Hindlimb muscle (tissue), 1 donor: ENCODE data around the gene ARFGAP3. TPM values are rescaled to one million over a fixed set of nuclear protein-coding genes. Genes with fewer than 3 reads are reported as not detected.

Source experiments
- DNase-seq: peaks from one replicate; pipeline ENCODE4 v3.0.0-alpha.2; 2013
- polyA plus RNA-seq: library from polyadenylated mRNA; unstranded; fragments of 120-200 nt; gene quantifications from one replicate; pipeline ENCODE4 v1.2.1, GENCODE V29; 2013; ENCODE audit not compliant: insufficient read length

ARFGAP3 gene, protein sequence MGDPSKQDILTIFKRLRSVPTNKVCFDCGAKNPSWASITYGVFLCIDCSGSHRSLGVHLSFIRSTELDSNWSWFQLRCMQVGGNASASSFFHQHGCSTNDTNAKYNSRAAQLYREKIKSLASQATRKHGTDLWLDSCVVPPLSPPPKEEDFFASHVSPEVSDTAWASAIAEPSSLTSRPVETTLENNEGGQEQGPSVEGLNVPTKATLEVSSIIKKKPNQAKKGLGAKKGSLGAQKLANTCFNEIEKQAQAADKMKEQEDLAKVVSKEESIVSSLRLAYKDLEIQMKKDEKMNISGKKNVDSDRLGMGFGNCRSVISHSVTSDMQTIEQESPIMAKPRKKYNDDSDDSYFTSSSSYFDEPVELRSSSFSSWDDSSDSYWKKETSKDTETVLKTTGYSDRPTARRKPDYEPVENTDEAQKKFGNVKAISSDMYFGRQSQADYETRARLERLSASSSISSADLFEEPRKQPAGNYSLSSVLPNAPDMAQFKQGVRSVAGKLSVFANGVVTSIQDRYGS
- polyA plus RNA-seq, result 34.3 TPM

DNA sequence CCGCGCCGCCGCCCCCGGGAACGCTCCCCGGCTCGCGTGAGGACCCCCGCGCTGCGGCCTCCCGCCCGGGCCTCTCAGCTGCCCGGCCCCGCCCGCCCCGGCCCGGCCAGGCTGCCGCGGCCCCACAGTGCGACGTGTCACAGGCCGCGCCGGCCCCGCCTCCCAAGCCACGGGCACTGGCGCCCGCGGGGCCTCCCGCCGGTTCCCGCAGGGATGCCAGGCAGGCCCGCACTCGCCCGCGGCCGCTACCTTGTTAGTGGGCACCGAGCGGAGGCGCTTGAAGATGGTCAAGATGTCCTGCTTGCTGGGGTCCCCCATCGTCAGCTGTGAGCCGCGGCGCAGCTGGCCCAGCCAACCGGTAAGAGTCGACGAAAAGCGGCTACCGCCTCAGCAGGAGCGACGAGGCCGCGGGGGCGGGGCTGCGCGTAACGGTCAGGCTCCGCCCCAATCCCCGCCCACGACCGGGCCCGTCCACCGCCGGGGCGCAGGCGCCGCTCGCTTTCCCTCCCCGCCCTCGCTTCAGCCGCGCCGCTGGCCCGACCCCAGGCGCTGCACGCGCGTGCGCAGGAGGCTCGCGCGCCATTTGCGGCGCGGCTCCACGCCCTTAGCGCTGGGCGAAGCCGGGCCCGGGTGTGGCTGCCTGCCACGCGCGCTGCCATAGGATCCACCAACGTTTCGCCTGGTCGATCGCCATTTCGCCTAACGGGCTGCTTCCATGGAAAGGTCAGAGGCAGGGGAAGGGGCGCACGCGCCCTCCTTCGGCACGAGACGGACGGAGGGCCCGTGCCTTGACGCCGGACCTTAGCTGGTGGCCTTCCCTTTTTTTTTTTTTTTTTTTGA is at the start of gene ARFGAP3:
Gene ARFGAP3 (minus strand): TSS at position 409 of the 840 bp plus-strand sequence. CDS start 91 bp downstream, at position 318.
- DNase-seq, result peak; percentile 98

DNA sequence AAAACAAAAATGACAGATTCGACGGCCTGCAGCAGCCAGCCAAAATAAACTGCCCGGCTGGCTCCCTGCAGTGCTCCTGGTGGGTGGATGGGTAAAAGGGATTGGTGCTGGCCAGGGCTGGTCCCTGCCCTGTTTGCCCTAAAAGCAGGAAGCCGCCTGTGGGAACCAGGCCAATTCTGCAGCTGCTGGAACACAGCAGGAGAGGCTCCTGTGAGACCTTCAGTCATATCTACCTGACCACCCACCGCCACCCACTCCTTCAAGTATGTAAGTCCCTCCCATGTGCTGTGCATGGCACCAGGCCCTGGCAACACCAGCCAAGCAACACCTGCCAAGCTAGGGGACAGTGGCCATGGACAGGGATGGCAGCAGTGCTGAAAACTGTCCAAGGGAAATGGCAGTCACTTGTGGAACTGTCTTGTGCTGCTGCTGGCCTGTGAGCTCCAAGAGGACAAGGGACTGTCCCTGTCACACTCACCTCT is 48.7 kb upstream of the ARFGAP3 start:
- no peak for DNase-seq

DNA sequence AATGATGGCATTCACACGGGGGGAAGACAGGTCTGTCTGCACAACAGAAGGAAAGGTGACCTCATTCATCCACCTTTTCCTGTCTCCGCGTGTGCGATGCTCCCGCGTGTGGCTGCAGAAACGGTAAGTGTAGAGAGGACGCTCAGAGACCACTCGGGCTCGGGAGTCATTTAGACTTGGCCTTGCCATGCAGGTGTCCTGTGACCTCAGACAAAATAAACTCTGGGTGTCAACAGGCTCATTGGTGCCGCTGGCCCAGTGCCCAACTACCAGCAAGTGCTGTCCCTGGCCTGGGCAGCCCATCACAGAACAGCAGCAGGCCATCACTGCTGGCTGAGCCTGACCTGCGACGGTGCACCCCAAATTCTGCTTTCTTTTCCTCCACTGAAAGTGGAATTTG is 48.1 kb upstream of the ARFGAP3 start:
- DNase-seq, result no peak

DNA sequence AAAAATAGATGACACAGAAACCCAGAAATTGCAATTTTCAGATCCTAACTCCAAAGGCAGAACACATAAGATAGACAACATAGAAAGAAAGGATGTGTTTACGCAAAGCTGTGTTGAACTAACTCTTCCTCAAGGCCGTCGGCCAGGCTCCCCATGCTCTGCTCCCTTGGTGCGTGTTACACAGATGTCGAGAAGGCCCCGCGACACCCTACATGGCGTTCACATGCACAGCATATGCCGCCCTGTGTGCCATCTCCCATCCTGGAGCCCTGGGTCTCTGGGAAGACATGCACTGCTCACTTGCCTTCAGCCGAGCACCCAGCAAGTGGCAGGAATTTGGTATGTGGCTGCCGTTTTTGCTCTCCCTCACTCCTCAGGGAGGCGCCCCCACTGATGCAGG is 47.0 kb upstream of the ARFGAP3 start:
- no peak for DNase-seq

DNA sequence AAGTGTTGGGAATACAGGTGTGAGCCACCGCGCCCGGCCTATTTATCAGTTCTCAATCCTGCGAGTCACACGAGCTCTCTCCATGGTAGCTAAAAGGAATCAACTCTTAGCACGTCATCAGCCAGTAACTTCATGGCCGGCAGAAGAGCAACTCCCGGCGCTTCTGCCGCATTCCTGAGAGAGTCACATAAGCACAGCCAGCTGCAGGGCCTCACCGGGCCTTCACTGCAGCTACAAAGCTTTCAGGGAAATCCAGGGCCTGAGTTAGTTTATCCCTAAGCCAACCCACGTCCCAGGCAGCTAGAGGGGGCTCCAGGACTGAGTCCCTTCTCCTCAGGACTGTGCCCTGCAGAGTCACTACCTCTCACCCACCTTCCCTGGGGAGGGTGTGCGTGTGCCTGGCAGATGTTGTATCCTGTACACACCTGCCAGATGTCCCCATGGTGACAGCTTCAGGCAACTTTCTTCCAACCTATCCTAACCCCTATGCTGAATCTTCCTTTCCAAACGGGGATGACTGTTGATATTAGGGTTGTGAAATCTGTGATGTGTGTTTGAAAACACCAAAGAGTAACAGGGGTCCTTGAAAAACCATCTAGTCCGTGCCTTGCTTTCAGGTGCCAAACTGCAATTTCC is 45.9 kb upstream of the ARFGAP3 start:
- DNase-seq, result peak; percentile 67

DNA sequence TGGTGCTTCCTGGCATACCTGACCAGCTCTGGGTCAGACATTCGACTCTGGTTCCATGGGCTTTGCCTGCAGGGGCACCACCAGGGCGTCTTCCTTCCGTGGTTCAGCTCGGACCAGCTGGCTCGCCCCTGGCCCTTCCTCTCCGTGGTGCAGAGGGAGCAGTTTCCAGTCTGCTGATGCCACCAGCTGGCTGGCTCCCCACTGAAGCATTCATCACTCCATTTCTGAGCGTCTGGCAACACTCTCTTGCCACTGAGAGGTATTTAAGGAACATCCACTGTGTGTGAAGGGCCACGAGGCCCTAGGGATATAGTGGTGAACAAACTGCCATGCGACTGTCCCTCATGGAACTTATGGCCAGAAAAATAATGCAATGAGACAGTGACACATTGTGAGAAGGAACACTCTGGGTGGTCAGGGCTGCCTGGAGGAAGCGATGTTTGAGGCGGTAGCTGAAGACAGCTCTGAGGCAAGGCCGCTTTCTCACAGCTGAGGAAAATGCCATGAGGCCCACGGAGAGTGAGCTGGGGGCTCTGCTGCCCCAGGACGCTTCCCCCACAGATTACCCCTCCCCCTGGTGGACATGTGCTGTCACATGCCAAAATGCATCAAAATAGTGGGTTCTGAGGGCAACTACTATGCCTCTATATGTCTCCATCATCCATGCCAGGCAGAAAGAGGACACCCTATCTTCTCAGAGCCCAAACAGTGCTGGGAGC is 44.9 kb upstream of the ARFGAP3 start:
- no peak for DNase-seq

DNA sequence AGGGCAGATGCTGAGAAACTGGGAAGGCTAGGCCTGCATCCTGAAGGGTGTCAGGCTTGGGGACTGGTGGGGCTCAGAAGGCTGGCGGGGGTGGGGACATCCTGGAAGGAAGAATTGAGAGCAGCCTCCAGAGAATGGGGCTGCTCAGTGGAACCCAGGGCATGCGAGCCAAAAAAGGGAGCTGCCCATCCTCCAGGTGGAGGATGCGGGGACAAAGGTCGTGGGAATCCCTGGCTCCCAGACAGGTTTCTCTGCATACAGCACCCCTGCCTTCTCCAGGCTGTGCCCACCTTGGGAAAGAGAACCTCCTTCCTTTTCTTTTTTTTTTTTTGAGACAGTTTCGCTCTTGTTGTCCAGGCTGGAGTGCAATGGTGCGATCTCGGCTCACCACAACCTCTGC is 40.9 kb upstream of the ARFGAP3 start:
- no peak for DNase-seq

DNA sequence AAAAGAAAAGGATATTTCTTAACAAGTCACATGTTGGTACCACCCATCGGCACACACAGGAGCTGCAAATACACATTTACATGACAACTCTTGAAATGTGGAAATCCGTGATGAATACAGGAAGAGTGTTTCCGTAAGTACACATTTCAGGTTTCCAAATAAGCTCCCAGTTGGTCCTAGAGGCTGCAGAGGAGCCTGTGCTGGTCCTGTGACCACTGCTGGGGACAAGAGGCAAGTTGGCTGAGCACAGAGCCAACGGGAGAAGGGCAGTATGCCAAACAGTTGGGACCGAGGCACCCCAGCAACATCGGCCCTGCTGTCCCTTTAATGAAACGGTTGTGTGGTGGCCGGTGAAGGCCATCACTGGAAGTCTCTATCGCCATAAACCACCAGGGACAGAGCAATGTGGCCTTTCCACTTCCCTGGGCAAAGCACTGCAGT is 38.5 kb upstream of the ARFGAP3 start:
- no peak for DNase-seq

DNA sequence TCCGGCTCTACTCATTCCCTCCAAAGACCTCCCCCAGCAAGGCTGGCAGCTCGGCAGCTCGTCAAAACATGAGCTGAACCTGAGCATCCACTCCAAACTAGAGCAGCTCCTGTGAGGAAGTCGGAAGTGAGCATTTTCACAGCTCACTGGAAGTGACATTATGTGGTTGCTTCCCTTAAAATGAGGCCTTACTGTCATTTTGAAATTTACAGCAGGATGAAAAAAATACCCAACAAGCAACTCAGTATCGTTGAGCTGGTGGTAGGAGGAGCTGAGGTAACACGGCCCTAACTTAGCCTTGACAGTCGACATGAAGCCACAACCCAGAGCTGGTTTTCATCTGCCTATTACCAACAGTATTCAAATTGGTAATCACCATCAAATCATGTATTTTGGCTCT is 38.0 kb upstream of the ARFGAP3 start:
- DNase-seq, result no peak

DNA sequence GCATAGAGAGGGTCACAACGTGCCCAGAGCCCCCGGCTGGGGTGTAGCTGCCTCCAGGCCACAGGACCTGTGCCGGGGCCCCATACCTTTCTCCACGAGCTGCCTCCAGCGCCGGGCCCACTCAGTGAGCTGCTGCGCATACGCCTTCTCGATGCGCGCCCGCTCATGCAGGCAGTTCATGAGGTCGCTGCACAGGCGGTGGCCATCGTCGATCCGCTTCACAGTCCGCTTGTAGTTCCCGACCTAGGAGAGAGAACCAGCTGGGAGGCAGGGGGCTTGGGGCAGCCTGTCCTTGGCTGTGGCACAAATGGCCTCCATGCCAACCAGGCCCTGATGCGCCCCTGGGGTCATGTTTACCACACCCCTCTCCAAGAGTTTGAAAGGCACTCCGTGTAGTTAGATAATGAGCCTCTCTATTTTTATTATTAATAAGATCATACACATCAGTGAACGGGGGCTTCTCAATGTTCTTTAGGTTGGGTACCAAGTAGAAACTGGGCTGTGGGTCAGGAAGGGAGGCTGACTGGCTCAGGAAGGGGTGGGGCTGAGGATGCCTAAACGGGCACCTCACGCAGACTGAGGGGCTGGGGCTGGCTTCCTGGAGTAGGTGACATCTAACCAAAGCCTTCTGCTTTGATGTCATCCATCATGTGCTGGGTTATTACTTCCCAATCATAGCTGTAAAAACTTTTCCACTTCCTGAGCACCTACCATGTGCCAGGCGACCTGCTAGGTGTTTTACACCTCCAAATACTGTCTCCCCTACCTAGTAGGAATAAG is 36.5 kb upstream of the ARFGAP3 start:
- no peak for DNase-seq

DNA sequence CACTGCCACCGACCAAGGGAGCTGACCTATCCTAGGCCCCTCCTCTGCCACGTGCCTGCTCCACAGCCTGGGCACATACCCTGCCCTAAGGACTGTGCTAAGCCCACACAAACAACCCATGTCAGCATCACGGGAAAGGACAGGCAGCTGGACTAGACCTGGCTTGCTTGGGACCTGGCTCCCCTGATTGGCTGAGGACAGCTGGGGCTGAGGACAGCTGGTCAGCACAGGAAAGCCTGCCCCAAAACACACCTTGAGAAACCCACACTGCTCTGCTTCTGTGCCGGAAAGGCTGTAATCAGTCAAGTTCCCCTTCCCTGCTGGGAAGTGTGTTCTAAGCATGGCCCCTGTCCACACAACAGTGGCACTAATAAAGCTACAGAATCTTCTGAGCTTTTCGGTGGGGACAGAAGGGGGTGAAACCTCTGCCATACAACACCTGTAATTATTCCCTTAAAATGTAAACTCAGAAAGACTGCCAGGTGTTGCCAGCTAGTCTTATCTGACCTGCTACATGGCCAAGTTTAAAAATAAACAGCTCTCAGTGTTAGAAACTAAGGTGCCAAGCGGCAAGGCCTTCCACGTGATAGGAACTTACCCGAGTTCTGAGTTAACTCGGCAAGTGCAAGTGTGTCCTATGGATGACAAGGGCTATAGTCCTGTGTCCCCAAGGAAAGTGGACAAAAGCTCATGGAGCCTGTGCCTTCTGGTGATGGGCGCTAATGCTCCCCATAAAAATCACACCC is 35.7 kb upstream of the ARFGAP3 start:
- DNase-seq, result no peak

DNA sequence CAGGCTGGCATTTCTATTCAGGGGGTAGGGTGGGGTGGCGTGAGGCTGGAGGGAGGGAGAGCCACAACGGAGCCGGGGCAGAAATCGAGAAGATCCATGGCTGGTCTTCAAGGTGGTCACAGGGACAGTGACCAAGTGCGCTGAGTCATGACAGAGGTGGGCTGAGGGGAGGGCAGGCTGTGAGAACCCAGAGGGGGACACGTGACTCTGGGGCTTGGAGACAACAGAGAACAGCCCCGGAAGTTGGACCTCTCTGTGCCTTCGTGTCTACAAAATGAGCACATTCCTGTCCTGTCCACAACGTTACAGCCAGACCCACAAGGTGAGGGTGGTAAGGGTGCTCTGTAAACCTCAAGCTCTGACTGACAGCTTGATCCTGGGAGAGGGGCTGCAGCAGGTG is 35.1 kb upstream of the ARFGAP3 start:
- no peak for DNase-seq

DNA sequence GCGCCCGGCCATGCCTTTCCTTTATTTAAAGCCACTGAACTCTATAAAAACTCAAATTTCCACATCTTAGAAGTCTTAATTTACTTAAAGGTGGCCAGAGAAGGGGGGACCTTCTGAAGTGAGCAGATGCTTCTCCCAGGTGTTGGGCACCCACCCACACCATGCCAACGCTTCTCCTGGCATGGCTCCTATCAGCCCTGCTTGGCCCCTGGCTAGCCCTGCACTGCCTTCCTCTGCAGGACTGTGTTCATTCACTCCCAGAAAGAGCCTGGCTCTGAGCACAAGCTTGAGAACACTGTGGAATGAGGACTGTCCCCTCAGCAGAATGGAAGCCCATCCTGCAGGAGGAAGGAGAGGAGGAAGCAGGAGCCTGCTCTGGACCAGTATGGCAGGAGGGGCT is 34.6 kb upstream of the ARFGAP3 start:
- DNase-seq, result no peak

DNA sequence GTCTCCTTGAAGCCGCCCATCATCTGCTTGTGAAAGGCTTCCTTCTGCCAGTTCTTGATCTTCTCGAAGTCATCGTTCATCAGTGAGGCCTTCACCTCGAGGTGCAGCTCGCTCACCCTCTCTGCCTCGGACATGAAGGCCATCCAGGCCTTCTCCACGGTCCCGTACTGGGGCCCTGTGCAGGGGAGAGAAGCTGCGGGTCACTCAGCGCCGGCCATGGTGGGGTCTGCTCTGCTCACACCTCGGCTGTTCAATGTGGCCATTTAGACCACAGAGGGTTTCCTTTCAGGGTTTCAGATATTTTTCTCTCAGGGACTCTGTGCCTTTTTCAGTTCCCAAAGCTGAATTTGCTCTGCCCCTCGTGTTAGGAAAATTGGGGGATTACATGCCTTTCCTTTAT is 33.9 kb upstream of the ARFGAP3 start:
- DNase-seq, result no peak

DNA sequence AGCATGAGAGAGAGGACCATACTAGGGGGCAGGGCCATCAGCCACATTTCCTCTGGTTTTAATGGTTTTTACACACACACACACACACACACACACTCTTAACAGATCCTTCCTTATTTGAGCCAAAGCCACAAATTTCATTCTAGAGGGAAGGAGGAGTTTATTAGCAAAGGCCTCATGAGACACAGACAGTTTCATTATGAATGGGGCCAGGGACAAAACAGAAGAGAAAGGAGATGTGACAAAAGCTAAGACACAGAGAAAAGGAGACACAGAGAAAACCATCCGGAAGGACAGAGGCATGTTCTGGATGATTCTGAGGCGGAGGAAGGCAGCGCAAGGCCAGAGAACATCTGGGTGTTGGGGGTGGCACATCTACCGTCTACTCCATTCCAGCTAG is 32.2 kb upstream of the ARFGAP3 start:
- DNase-seq, result no peak

DNA sequence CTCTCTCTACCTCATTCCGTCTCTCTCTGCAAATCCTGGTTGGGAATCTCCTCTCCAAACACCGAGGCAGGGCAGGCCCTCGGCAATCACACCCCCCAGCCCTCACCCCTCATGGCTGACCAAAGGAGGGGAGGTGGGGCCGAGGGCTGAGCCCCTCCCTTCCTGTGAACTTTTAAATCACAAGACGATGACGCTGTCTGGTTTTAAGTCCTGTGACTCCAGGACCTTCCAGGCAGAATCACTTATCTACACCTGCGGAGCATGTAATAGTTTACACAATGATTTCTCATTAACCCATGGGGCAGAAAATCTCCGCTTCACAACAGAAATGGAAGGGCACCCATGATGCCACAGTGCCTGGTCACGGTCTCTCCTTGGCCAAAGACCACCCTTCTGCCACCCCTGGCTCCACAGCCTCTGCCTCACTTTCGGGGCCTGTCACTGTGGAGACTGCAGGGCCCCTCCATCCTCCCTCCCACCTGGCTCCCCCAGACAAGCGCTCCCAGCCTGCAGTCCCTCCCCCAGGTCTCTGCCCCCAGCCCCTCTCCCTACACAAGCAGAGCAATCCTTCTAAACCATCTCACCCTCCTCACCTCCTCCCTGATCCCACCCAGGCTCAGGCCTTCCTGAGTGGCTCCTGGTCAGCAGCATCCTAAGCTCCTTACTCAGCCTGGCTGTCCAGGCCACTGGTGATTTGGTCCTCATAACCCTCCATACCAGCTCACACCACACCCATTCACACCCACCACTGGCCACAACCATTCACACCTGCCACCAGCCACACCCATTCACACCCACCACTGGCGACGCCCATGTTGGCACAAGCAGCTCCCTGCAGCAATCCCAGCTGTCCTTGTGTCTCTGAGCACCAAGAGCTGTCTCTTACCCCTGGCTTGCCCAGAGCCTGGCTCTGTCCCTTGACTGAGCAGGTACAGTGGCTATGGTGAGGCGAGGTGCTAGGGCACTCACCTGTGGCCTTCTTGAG is 30.7 kb upstream of the ARFGAP3 start:
- DNase-seq, result no peak

DNA sequence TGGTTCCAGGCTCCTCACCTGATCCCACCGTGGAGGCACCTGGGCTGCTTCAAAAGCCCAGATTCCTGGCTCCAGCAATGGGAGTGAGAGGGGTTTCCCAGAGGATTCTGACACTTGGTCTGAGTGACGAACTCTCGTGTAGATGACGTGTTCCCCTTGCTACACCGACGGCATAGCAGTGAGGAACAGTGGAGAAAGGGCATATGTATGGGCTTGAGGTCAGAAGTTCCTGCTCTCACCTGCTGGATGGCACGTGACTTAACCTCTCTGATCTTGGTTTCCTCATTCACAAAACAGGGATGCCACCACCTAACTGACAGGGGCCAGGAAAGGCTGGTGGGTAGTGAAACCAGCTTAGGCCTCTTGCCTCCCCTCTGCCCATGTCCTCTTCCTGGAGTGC is 30.0 kb upstream of the ARFGAP3 start:
- DNase-seq, result no peak

DNA sequence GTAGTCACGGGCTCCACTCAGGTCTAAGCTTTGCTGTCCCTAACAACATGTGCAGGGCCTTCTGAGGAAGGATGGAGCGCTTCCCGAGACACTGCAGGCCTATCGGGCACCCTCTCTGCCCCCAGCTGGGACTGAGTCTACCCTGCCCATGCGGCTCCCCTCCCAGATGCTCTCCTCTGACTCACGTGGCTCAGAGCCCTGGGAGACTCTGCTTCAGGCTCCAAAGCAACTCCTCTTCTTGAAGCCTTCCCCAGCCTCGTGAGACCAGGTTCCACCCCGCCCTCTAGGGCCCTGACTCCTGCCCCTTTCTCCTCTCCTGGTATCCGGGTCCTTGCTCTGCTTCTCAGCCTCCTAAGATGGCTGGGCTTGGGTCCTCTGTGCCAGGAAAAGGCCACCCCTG is 28.4 kb upstream of the ARFGAP3 start:
- no peak for DNase-seq
